GM12892 (cell line): Measurements from ENCODE around the gene ATP8A2.

ENCODE experiments used
- POLR2A ChIP-seq: IDR thresholded peaks from 2 replicates; pipeline ENCODE4 v1.6.1; 2011; ENCODE audit warnings: low read depth, low read length, control low read depth
- POLR2AphosphoS5 ChIP-seq: IDR thresholded peaks from 2 replicates; pipeline ENCODE4 v1.6.1; 2011; ENCODE audit warnings: low read depth, low read length, control low read depth
- TAF1 ChIP-seq: IDR thresholded peaks from 2 replicates; pipeline ENCODE4 v1.6.1; 2011; ENCODE audit warnings: low read depth, mild to moderate bottlenecking, control low read depth, low read length, borderline replicate concordance

DNA sequence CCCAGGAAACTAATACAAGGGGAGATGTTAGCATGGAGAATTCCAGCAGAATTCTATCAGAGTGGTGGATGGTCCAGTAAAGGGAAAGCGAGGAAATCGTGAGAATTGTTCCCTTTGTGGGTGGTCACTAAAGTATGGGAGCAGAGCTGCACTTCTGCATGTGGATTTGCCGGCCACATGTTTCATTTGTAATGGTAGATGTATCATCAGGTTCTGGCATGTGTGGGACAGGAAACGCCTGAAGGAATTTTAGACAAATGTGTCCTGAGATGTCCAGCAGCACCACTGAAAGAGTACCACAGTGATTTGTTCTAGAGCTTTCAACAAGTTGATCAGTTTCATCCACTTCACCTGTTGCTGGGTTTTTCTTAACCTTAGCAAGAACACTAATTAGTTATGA lies 371.6 kb downstream of the ATP8A2 start:
- TF ChIP-seq TAF1 (no peak), POLR2A (no peak), POLR2AphosphoS5 (no peak)
